A549 (cell line): ENCODE data around the gene KHDRBS2. TPM values are rescaled to one million over a fixed set of nuclear protein-coding genes. Genes with fewer than 3 reads are reported as not detected.
A peak's percentile ranks its signal among the peaks of the same experiment; 100 is the strongest.
"Not testable (repeated sequence)": the region's sequence is repeated elsewhere in the genome, so short reads cannot be mapped to it uniquely, and the experiment has no call there.

Experiments
- ATAC-seq, 2 experiments: fragments of 200-7000 bp in 1 of 2; fragments of >200 bp in 1 of 2; cut with Nextera tagmentation in 1 of 2; cut with Tn5 transposase in 1 of 2; 3 replicates each; pipeline versions ENCODE4 v1.8.0 to v1.9.1; 2018 to 2020; ENCODE audit warnings: mild to moderate bottlenecking in 1 of 2, moderate library complexity in 1 of 2
- CTCF ChIA-PET: fragments of 300-600 bp; sonication (Branson Sonifier 250); formaldehyde crosslinking; extraction: SDS; loops from one replicate; lab custom pipeline; 2021; ENCODE audit warnings: antibody characterized with exemption, inconsistent platforms; lab: Yijun Ruan, JAX
- POLR2A ChIA-PET: fragments of 350-600 bp; formaldehyde crosslinking; extraction: SDS; loops from one replicate; lab custom pipeline; 2021; ENCODE audit warnings: antibody characterized with exemption, inconsistent platforms; lab: Yijun Ruan, JAX
- DNase-seq, 2 experiments: peaks; one replicate each; pipeline versions ENCODE4 v3.0.0 to v3.0.0-alpha.2; 2011 to 2016; ENCODE audit warnings: low read depth in 1 of 2, low spot score in 1 of 2
- FAIRE-seq: peaks from 2 replicates; lab custom pipeline; 2011; peaks lifted over from hg19 to GRCh38; lab: Jason Lieb, UNC
- H3K27ac ChIP-seq, 2 experiments: fragments of >200 bp; sonication (Bioruptor Twin); formaldehyde crosslinking; 3 replicates each; pipeline ENCODE4 v1.5.1; 2016 to 2017
- H3K4me1 ChIP-seq: fragments of >200 bp; sonication (Bioruptor Twin); formaldehyde crosslinking; 3 replicates; pipeline ENCODE4 v1.6.1; 2016
- H3K4me2 ChIP-seq: fragments of >200 bp; sonication (Bioruptor Twin); formaldehyde crosslinking; 3 replicates; pipeline ENCODE4 v1.6.1; 2016
- H3K4me3 ChIP-seq: fragments of >200 bp; sonication (Bioruptor Twin); formaldehyde crosslinking; 3 replicates; pipeline ENCODE4 v1.5.1; 2016
- H3K9me3 ChIP-seq: fragments of >200 bp; sonication (Bioruptor Twin); formaldehyde crosslinking; 3 replicates; pipeline ENCODE4 v1.6.1; 2016
- ATOH8 ChIP-seq: fragments of 250-450 bp; sonication (Bioruptor Pico); IDR thresholded peaks from 2 replicates; pipeline ENCODE4 v1.5.0; 2020; ENCODE audit warnings: low read depth, mild to moderate bottlenecking, moderate library complexity
- CBX2 ChIP-seq: fragments of 200-600 bp; sonication (generic); IDR thresholded peaks from 2 replicates; pipeline ENCODE4 v1.6.1; 2016; ENCODE audit warnings: low read depth, mild to moderate bottlenecking, borderline replicate concordance
- E2F6 ChIP-seq: IDR thresholded peaks from 2 replicates; pipeline ENCODE4 v1.6.1; 2012; ENCODE audit warnings: low read depth, borderline replicate concordance
- FOXS1 ChIP-seq: fragments of 250-450 bp; sonication (Bioruptor Pico); IDR thresholded peaks from 2 replicates; pipeline ENCODE4 v1.5.0; 2020; ENCODE audit warnings: mild to moderate bottlenecking, moderate library complexity
- GATA3 ChIP-seq: IDR thresholded peaks from 2 replicates; pipeline ENCODE4 v1.6.1; 2012; ENCODE audit warnings: borderline replicate concordance
- HES2 ChIP-seq: fragments of >200 bp; sonication (Bioruptor Twin); formaldehyde crosslinking; IDR thresholded peaks from 2 replicates; pipeline ENCODE4 v1.6.1; 2016
- HEYL ChIP-seq: fragments of 250-450 bp; sonication (Bioruptor Pico); IDR thresholded peaks from 2 replicates; pipeline ENCODE4 v1.8.0; 2021; ENCODE audit warnings: mild to moderate bottlenecking, moderate library complexity
- HOXB5 ChIP-seq: fragments of 250-450 bp; sonication (Bioruptor Pico); IDR thresholded peaks from 2 replicates; pipeline ENCODE4 v1.5.0; 2020; ENCODE audit warnings: mild to moderate bottlenecking, moderate library complexity
- JUNB ChIP-seq: fragments of >200 bp; sonication (Bioruptor Twin); formaldehyde crosslinking; IDR thresholded peaks from 2 replicates; pipeline ENCODE4 v1.6.1; 2016
- MAFK ChIP-seq: fragments of 450-650 bp; IDR thresholded peaks from 2 replicates; pipeline ENCODE4 v1.6.1; 2014; ENCODE audit not compliant: partially characterized antibody
- MAZ ChIP-seq: fragments of 150-350 bp; IDR thresholded peaks from 2 replicates; pipeline ENCODE4 v1.6.1; 2014; ENCODE audit warnings: antibody characterized with exemption, low read depth, low read length, borderline replicate concordance
- NFE2L2 ChIP-seq: fragments of 150-350 bp; conservative IDR thresholded peaks from 2 replicates; pipeline ENCODE4 v1.6.1; 2014; ENCODE audit warnings: low read length
- NR3C1 ChIP-seq: fragments of >200 bp; sonication (Bioruptor Twin); formaldehyde crosslinking; IDR thresholded peaks from 3 replicates; pipeline ENCODE4 v1.6.1; 2017
- POLR2AphosphoS2 ChIP-seq: conservative IDR thresholded peaks from 2 replicates; pipeline ENCODE4 v1.6.1; 2012; ENCODE audit warnings: low read length, improper control_type of control experiment, inconsistent platforms
- RAD21 ChIP-seq, 2 experiments: fragments of >200 bp in 1 of 2; sonication (Bioruptor Twin) in 1 of 2; formaldehyde crosslinking in 1 of 2; IDR thresholded peaks in 1 of 2; conservative IDR thresholded peaks in 1 of 2; 2 replicates in 1 of 2; 3 replicates in 1 of 2; pipeline ENCODE4 v1.6.1; 2012 to 2018; ENCODE audit warnings: inconsistent platforms in 1 of 2
- RFX5 ChIP-seq: fragments of 450-650 bp; IDR thresholded peaks from 2 replicates; pipeline ENCODE4 v1.7.1; 2014; ENCODE audit warnings: antibody characterized with exemption, mild to moderate bottlenecking, moderate library complexity
- RNF2 ChIP-seq: fragments of 200-600 bp; sonication (generic); IDR thresholded peaks from 2 replicates; pipeline ENCODE4 v1.6.1; 2016; ENCODE audit warnings: low read depth, mild to moderate bottlenecking, antibody characterized with exemption, moderate library complexity, borderline replicate concordance
- SMC3 ChIP-seq: fragments of >200 bp; sonication (Bioruptor Twin); formaldehyde crosslinking; IDR thresholded peaks from 3 replicates; pipeline ENCODE4 v1.6.1; 2018; ENCODE audit warnings: inconsistent platforms
- USF2 ChIP-seq: fragments of 450-650 bp; IDR thresholded peaks from 2 replicates; pipeline ENCODE4 v1.6.1; 2014; ENCODE audit warnings: antibody characterized with exemption
- ZC3H11A ChIP-seq: fragments of 450-650 bp; IDR thresholded peaks from 2 replicates; pipeline ENCODE4 v1.6.1; 2014; ENCODE audit warnings: antibody characterized with exemption, mild to moderate bottlenecking
- ZNF302 ChIP-seq: fragments of 250-450 bp; sonication (Bioruptor Pico); IDR thresholded peaks from 2 replicates; pipeline ENCODE4 v1.9.0; 2021; ENCODE audit warnings: inconsistent platforms, mild to moderate bottlenecking, moderate library complexity
- WGBS: methylation state at CpG from one replicate; pipeline ENCODE4 v1.1.6; 2017; ENCODE audit errors: missing lambda C conversion rate; 5-methylcytosine and 5-hydroxymethylcytosine counted together
- polyA plus RNA-seq, 4 experiments: library from polyadenylated mRNA; depleted of rRNA in 3 of 4; stranded (reverse); fragments of >200 nt; fragmentation: RNase III in 1 of 4; extraction: RNeasy Plus Mini Kit Qiagen cat#74134 plus additional on column Dnase treatment in 1 of 4; gene quantifications; 2 replicates in 3 of 4; 3 replicates in 1 of 4; pipeline ENCODE4 v1.2.3, GENCODE V29; 2011 to 2017

KHDRBS2 gene
- polyA plus RNA-seq, 2 of the 4 experiments (the other 2 are of a cell fraction) = not detected

GRCh38 chr6:61810047-61810446, 476.0 kb downstream of the KHDRBS2 start:
- FAIRE-seq (no peak), DNase-seq (no peak), ATAC-seq (no peak)
- ChIA-PET CTCF (no interaction called here), POLR2A (no interaction called here)
- TF ChIP-seq CBX2 = no peak
- no peak for TF ChIP-seq HEYL (CRISPR knock-in tag)
- TF ChIP-seq ZC3H11A = no peak
- no peak for TF ChIP-seq E2F6
- TF ChIP-seq HOXB5 = no peak
- no peak for TF ChIP-seq USF2
- no peak for TF ChIP-seq ATOH8 (CRISPR knock-in tag)
- TF ChIP-seq RAD21 (conservative IDR thresholded peaks at IDR 0.05 in 1 of 2, IDR thresholded peaks at IDR 0.05 in 1 of 2) = no peak
- Histone ChIP-seq H3K4me1 (no peaks in the 10 kb centered on the region), H3K9me3 (no peaks in the 10 kb centered on the region), H3K4me2 (no peak overlapping the region), H3K4me3 (no peak overlapping the region), H3K27ac (no peak overlapping the region)
- WGBS = 2% methylated on average over 3 of the region's 3 CpGs

- peak in 1 of 2 experiments; percentile 0 for DNase-seq
- 6% methylated on average over 1 of the region's 1 CpG for WGBS
- Histone ChIP-seq H3K27ac (no peak overlapping the region), H3K9me3 (no peaks in the 10 kb centered on the region), H3K4me3 (no peak overlapping the region), H3K4me2 (no peak overlapping the region), H3K4me1 (no peaks in the 10 kb centered on the region)
- no peak for ATAC-seq
- CTCF ChIA-PET = no interaction called here
- no peak for FAIRE-seq
- TF ChIP-seq MAFK (no peak), RAD21 (conservative IDR thresholded peaks at IDR 0.05 in 1 of 2, IDR thresholded peaks at IDR 0.05 in 1 of 2) (peak in 1 of 2 experiments; percentile 7; a peak in 1 of 5 replicates)
- POLR2A ChIA-PET = no interaction called here
Observed at GRCh38 chr6:61809004-61809595, 476.9 kb downstream of the KHDRBS2 start.

GRCh38 chr6:61787998-61788397, 498.0 kb downstream of the KHDRBS2 start:
- Histone ChIP-seq H3K4me2 (no peak overlapping the region), H3K4me3 (no peak overlapping the region), H3K27ac (no peak overlapping the region), H3K4me1 (no peaks in the 10 kb centered on the region), H3K9me3 (no peaks in the 10 kb centered on the region)
- ChIA-PET POLR2A (no interaction called here), CTCF (no interaction called here)
- FAIRE-seq (no peak), ATAC-seq (no peak), DNase-seq (no peak)
- 16% methylated on average over 1 of the region's 1 CpG for WGBS
- TF ChIP-seq GATA3 (no peak), FOXS1 (no peak), MAZ (no peak), USF2 (no peak), SMC3 (no peak), RFX5 (no peak), JUNB (no peak), RNF2 (no peak), NFE2L2 (no peak), ZNF302 (CRISPR knock-in tag) (no peak), HEYL (CRISPR knock-in tag) (no peak), ATOH8 (CRISPR knock-in tag) (no peak), HES2 (no peak), RAD21 (conservative IDR thresholded peaks at IDR 0.05 in 1 of 2, IDR thresholded peaks at IDR 0.05 in 1 of 2) (no peak), POLR2AphosphoS2 (no peak), NR3C1 (no peak), MAFK (no peak)

- H3K4me1 ChIP-seq, DNase-seq, H3K27ac ChIP-seq, POLR2A ChIA-PET, ATAC-seq, H3K4me2 ChIP-seq, H3K9me3 ChIP-seq, FAIRE-seq, H3K4me3 ChIP-seq, CTCF ChIA-PET: not testable (repeated sequence)
- WGBS = 0% methylated on average over 2 of the region's 11 CpGs
Observed at GRCh38 chr6:61769446-61769845, 516.6 kb downstream of the KHDRBS2 start.
